GM19463 (cell line): ENCODE data around the gene C5.
A peak's percentile ranks its signal among the peaks of the same experiment; 100 is the strongest.

Experiments
- ATAC-seq: cut with Tn5 transposase; IDR thresholded peaks from one replicate; pipeline ENCODE4 v1.9.1; 2021; ENCODE audit warnings: mild to moderate bottlenecking, moderate library complexity; ENCODE audit not compliant: unreplicated experiment

Gene C5

GRCh38 chr9:120944434-120944843 lies 105.6 kb downstream of the C5 start:
- peak; percentile 98 for ATAC-seq

DNA sequence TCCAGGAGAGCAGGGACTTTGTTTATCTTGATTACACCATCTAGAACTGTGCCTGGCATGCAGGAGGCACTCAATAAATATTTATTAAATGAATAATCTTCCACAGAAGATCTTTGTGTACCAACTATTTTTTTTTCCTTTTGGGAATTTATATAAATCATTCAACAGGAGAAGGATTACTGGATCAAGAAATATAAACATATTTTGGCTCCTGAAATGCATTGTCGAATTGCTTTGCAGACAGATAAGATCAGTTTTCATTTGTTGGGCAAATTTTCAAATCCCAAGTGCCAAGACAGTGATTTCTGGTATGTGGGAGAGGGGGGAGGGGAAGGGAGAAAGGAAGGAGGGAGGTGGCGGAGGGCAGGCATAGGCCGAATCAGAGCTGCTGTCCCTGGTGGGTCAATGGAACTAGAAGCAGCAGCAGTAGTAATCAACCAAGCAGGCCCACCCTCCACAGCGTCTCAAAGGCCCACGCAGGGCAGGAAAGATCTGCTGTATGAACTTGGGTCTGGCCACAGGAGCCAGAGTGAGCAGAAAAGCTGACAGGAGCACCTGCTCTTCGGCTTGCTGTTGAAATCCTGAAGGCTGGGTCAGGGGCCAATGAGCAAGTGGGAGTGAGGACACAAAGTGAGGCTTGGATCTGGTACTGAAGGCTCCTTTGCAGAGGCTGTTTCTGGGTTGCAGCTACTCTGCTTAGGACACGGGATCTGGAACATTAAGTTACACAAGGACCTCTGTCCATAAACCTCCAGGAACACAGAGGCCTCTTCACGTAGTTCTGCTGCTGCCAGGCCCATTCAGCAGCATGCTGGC lies 107.7 kb downstream of the C5 start:
- no peak for ATAC-seq

- no peak for ATAC-seq
Observed at GRCh38 chr9:120941046-120941770, 108.9 kb downstream of the C5 start.

- ATAC-seq, result no peak
Observed at GRCh38 chr9:120940573-120940972, 109.5 kb downstream of the C5 start.

GRCh38 chr9:120938851-120939250 lies 111.2 kb downstream of the C5 start:
- no peak for ATAC-seq

GRCh38 chr9:120937596-120937995 lies 112.5 kb downstream of the C5 start:
- no peak for ATAC-seq

- ATAC-seq, result no peak
Observed at GRCh38 chr9:120937127-120937526, 112.9 kb downstream of the C5 start.

GRCh38 chr9:120936764-120937122 lies 113.3 kb downstream of the C5 start:
- ATAC-seq, result no peak

GRCh38 chr9:120936011-120936763 lies 113.9 kb downstream of the C5 start:
- peak; percentile 38 for ATAC-seq

- ATAC-seq, result peak; percentile 25
Observed at GRCh38 chr9:120935383-120935857, 114.7 kb downstream of the C5 start.

DNA sequence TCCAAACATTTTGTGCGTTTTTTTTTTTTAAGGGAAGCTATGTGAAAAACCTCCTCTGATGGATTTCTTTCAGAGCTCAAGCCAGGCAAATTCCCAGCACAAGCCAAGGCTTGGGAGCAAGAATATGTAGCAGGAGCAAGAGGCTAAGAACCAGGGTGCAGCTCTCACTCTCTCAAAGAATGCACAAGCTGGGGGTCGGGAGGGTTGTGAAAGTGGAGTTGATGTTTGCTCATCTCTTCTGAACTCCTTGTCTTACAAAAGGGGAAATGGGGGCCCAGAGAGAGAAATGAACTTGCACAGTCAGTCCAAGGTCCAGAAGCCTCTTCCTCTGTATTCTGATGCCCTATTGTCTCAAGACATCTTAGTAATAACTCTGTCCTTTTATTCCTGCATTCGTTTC lies 115.8 kb downstream of the C5 start:
- no peak for ATAC-seq

DNA sequence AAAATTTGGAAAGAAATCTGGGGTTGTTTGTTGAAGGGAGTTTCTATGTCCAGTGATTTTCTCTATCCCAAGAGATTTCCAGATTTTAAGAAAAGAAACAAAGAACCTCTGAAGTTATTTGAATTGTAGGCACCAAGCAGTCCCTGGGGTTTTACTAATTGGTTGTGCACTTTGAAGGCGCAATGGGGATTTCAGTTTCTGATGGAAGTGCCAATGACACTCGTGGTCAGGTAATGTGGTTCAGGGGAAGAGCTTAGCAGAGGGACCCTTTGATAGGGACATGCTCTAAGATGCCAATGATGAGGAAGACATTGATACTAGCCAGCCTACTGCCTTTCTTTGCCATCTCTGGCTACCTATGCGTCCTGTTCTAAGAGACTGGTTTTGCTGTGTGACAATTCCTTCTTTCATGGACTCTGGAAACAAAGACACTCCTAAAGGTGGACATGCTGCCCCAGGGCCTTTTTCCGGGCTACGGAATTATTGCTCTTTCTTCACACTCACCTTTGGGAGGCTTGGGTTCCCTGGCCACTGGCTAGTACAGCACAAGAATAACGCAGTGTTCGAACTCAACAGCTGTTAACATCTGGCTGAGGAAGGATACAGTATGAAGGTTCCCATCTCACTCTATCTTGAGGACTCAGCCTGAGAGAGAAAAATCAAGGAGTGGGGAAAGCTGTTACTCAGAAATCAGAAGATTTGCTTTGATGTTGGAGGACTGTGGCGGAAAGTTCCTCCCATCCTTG lies 116.6 kb downstream of the C5 start:
- ATAC-seq, result no peak

GRCh38 chr9:120932086-120932823 lies 117.8 kb downstream of the C5 start:
- ATAC-seq, result no peak

- ATAC-seq, result peak; percentile 41
Observed at GRCh38 chr9:120931231-120932085, 118.6 kb downstream of the C5 start.

DNA sequence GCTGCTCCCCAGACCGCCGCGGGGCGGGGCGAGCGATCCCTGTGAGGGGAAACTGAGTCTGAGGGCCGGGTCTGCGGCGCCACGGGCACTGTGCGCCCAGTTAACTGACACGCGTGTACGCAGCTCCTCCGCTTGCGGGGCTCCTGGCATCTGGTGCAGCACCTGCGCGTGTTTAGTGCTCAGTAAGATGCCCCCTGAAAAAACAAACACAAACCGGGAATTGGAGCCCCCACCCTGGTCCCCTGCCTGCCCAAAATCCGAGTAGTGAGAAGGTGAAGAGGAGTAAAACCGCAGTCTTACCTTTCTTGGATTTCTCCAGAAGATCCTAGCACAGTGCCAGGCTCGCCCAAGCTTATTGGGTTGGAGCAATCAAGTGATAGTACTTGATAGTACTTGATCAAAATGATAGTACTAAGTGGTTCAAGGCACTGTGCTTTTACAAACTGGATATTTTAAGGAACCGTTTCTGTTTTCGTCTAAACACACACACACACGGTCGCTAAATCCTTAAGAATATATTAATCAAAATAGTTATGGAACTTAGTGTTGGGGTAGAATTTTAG lies 120.8 kb downstream of the C5 start:
- no peak for ATAC-seq

DNA sequence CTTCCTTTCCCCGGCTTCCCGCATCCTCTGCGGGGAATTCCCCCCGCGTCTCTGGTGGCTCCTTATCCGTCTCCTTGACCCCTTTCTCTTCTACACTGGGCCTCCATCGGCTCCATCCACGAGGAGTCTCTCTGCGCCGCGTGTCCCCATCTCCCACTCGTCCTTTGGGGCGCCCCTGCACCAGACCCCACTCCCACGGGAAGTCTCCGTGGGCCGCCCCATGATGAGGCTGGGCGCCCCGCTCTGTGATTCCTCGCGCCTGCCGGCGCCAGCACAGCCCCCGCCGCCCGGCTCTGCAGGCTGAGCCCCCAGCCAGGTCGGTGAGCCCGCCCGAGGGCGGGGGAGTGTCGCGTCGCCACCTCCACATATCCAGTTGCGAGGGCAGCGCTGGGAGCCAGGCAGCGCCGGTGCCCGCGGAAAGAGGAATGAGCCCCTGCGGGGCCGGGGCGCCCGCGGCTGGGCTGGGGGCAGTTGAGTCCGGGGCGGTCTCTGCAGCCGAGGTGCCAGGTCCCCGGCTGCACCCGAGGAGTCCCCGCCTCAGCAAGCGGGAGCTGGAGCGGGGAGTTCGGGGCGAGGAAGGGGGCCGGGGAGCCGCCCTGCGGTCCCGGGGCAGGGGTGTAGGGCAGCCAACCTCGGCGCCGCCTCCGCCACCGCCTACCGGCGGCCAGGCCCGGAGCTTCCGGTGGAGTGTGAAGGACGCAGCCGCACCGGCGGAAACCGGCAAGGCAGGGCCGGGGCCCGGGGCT lies 121.4 kb downstream of the C5 start:
- ATAC-seq, result peak; percentile 35

- no peak for ATAC-seq
Observed at GRCh38 chr9:120928015-120928482, 122.0 kb downstream of the C5 start.
